HCT116 (cell line): ENCODE data around the gene LAMTOR1. TPM values are rescaled to one million over a fixed set of nuclear protein-coding genes. Genes with fewer than 3 reads are reported as not detected.

Experiments used
- ATAC-seq: fragments of 200-7000 bp; cut with Tn5 transposase; 2 replicates; pipeline ENCODE4 v1.9.1; 2020; ENCODE audit warnings: mild to moderate bottlenecking, moderate library complexity
- BruUV-seq: library from RNA; stranded (reverse); fragments of 400-500 nt; replicated peaks from 2 replicates; lab custom pipeline; 2021; lab: Mats Ljungman, UMichigan
- CTCF ChIA-PET: fragments of 300-600 bp; sonication (Branson Sonifier 250); formaldehyde crosslinking; loops from one replicate; lab custom pipeline; 2021; ENCODE audit warnings: antibody characterized with exemption; lab: Charles Lee
- POLR2A ChIA-PET: fragments of 300-600, 350-600 bp; sonication (Branson Sonifier 250); formaldehyde crosslinking; loops from one replicate; lab custom pipeline; 2021; ENCODE audit warnings: antibody characterized with exemption; lab: Charles Lee
- RAD21 ChIA-PET, 2 experiments: fragments of 300-600 bp; sonication (Branson Sonifier 250); formaldehyde crosslinking; loops; one replicate each; lab custom pipeline; 2023; ENCODE audit warnings: low total read pairs in 2 of 2; ENCODE audit not compliant: uncharacterized antibody in 2 of 2, unreplicated experiment in 2 of 2, low non-redundant PET in 1 of 2; lab: Charles Lee
- DNase-seq: peaks from one replicate; pipeline ENCODE4 v3.0.0-alpha.2; 2010; ENCODE audit warnings: low read depth, low spot score
- H2AFZ ChIP-seq: fragments of 200-600 bp; shearing (Covaris generic), sonication (generic); 2 replicates; pipeline ENCODE4 v1.6.1; 2017; ENCODE audit warnings: low read depth, mixed run types, mixed read lengths, antibody characterized with exemption, low read length; ENCODE audit not compliant: poor library complexity, severe bottlenecking
- H3K27ac ChIP-seq: 2 replicates; pipeline ENCODE4 v1.5.1; 2012; ENCODE audit warnings: low read depth, low read length
- H3K27me3 ChIP-seq: fragments of 200-600 bp; sonication (generic); 2 replicates; pipeline ENCODE4 v1.6.1; 2016; ENCODE audit warnings: mixed run types, low read length, mixed read lengths; ENCODE audit not compliant: insufficient read depth
- H3K36me3 ChIP-seq, 2 experiments: fragments of 200-500 bp in 1 of 2; fragments of 200-600 bp in 1 of 2; sonication (Bioruptor generic) in 1 of 2; sonication (generic) in 1 of 2; 2 replicates each; pipeline versions ENCODE4 v1.5.1 to v1.6.1; 2014 to 2016; ENCODE audit warnings: low read length in 2 of 2, inconsistent platforms in 1 of 2, mixed read lengths in 1 of 2, mixed run types in 1 of 2; ENCODE audit not compliant: insufficient read depth in 2 of 2, control insufficient read depth in 1 of 2
- H3K4me1 ChIP-seq, 2 experiments: fragments of 200-600 bp in 1 of 2; sonication (generic) in 1 of 2; 2 replicates each; pipeline versions ENCODE4 v1.5.1 to v1.6.1; 2012 to 2017; ENCODE audit warnings: low read length in 2 of 2, inconsistent platforms in 1 of 2, mild to moderate bottlenecking in 1 of 2, mixed read lengths in 1 of 2, mixed run types in 1 of 2, moderate library complexity in 1 of 2; ENCODE audit not compliant: insufficient read depth in 2 of 2, control insufficient read depth in 1 of 2
- H3K4me2 ChIP-seq: fragments of 200-600 bp; sonication (generic); 2 replicates; pipeline ENCODE4 v1.6.1; 2017; ENCODE audit warnings: mixed run types, low read length, mixed read lengths
- H3K4me3 ChIP-seq, 2 experiments: fragments of 200-600 bp in 1 of 2; sonication (generic) in 1 of 2; replicated peaks in 1 of 2; 2 replicates each; pipeline ENCODE4 v1.5.1; 2011 to 2016; ENCODE audit warnings: low read length in 2 of 2, control low read depth in 1 of 2, low read depth in 1 of 2, mild to moderate bottlenecking in 1 of 2, mixed read lengths in 1 of 2, mixed run types in 1 of 2
- H3K79me2 ChIP-seq: fragments of 200-600 bp; sonication (generic); 2 replicates; pipeline ENCODE4 v1.6.1; 2017; ENCODE audit warnings: mild to moderate bottlenecking, mixed run types, low read length, moderate library complexity, mixed read lengths; ENCODE audit not compliant: insufficient read depth
- H3K9ac ChIP-seq: fragments of 200-600 bp; sonication (generic); 2 replicates; pipeline ENCODE4 v1.6.1; 2016; ENCODE audit warnings: low read length, mixed read lengths
- H3K9me2 ChIP-seq: fragments of 200-600 bp; sonication (generic), shearing (Covaris generic); 2 replicates; pipeline ENCODE4 v1.6.1; 2017; ENCODE audit warnings: mixed run types, mild to moderate bottlenecking, moderate library complexity; ENCODE audit not compliant: insufficient read depth
- H3K9me3 ChIP-seq, 2 experiments: fragments of 200-500 bp in 1 of 2; fragments of 200-600 bp in 1 of 2; sonication (Bioruptor generic) in 1 of 2; sonication (generic) in 1 of 2; 2 replicates each; pipeline ENCODE4 v1.6.1; 2014 to 2017; ENCODE audit warnings: low read length in 2 of 2, mixed read lengths in 2 of 2, inconsistent platforms in 1 of 2, low read depth in 1 of 2, mild to moderate bottlenecking in 1 of 2, mixed run types in 1 of 2, moderate library complexity in 1 of 2; ENCODE audit not compliant: control insufficient read depth in 1 of 2, insufficient read depth in 1 of 2
- H4K20me1 ChIP-seq: fragments of 200-600 bp; sonication (generic), shearing (Covaris generic); 2 replicates; pipeline ENCODE4 v1.6.1; 2017; ENCODE audit warnings: mixed run types, mild to moderate bottlenecking, moderate library complexity; ENCODE audit not compliant: insufficient read depth
- CEBPB ChIP-seq: IDR thresholded peaks from 2 replicates; pipeline ENCODE4 v1.6.1; 2012; ENCODE audit warnings: low read depth
- EGR1 ChIP-seq: IDR thresholded peaks from 2 replicates; pipeline ENCODE4 v1.6.1; 2012; ENCODE audit warnings: low read depth
- ELF1 ChIP-seq: IDR thresholded peaks from 2 replicates; pipeline ENCODE4 v1.6.1; 2012; ENCODE audit warnings: low read depth, borderline replicate concordance
- EZH2 ChIP-seq: fragments of 200-600 bp; sonication (generic); IDR thresholded peaks from 2 replicates; pipeline ENCODE4 v1.6.1; 2017; ENCODE audit warnings: antibody characterized with exemption, mixed run types
- EZH2phosphoT487 ChIP-seq: fragments of 200-600 bp; IDR thresholded peaks from 2 replicates; pipeline ENCODE4 v1.6.1; 2018; ENCODE audit warnings: antibody characterized with exemption, borderline replicate concordance
- FOSL1 ChIP-seq: IDR thresholded peaks from 2 replicates; pipeline ENCODE4 v1.6.1; 2012; ENCODE audit warnings: low read depth
- JUND ChIP-seq: IDR thresholded peaks from 2 replicates; pipeline ENCODE4 v1.6.1; 2012
- POLR2A ChIP-seq: IDR thresholded peaks from 2 replicates; pipeline ENCODE4 v1.7.0; 2011; ENCODE audit warnings: borderline replicate concordance; ENCODE audit not compliant: insufficient read depth, insufficient read length; ENCODE audit errors: extremely low read depth
- RAD21 ChIP-seq: IDR thresholded peaks from 2 replicates; pipeline ENCODE4 v1.6.1; 2012; ENCODE audit warnings: low read depth, mild to moderate bottlenecking
- SIN3A ChIP-seq: IDR thresholded peaks from 2 replicates; pipeline ENCODE4 v1.6.1; 2012; ENCODE audit warnings: low read depth
- SP1 ChIP-seq: IDR thresholded peaks from 2 replicates; pipeline ENCODE4 v1.6.1; 2012; ENCODE audit warnings: low read depth
- SRF ChIP-seq: IDR thresholded peaks from 2 replicates; pipeline ENCODE4 v1.6.1; 2012; ENCODE audit warnings: low read depth
- YY1 ChIP-seq: IDR thresholded peaks from 2 replicates; pipeline ENCODE4 v1.6.1; 2011; ENCODE audit warnings: low read length, low read depth, moderate library complexity, mild to moderate bottlenecking; ENCODE audit not compliant: insufficient replicate concordance; ENCODE audit errors: extremely low read depth
- ZFX ChIP-seq: fragments of 450-650 bp; IDR thresholded peaks from 2 replicates; pipeline ENCODE4 v1.6.1; 2017
- ZNF274 ChIP-seq: fragments of 200-500 bp; sonication (Bioruptor generic); IDR thresholded peaks from 2 replicates; pipeline ENCODE4 v1.6.1; 2014; ENCODE audit warnings: mild to moderate bottlenecking, low read depth, low read length, inconsistent platforms
- intact Hi-C: fragments of 100-400 bp; cut with micrococcal nuclease; formaldehyde crosslinking; loops from 2 replicates; pipeline ENCODE4 v1.10.0; 2022
- total RNA-seq: library from RNA; stranded (reverse); gene quantifications from one replicate; pipeline ENCODE4 v1.2.1, GENCODE V29; 2021; ENCODE audit not compliant: unreplicated experiment
- TF ChIP-seq, protein P1 (sequence below), 3 experiments: fragments of 200-600 bp in 1 of 3; sonication (generic) in 1 of 3; IDR thresholded peaks in 2 of 3; conservative IDR thresholded peaks in 1 of 3; 2 replicates each; pipeline ENCODE4 v1.5.1; 2012 to 2017; ENCODE audit warnings: low read depth in 2 of 3, low read length in 2 of 3, antibody characterized with exemption in 1 of 3, borderline replicate concordance in 1 of 3, control low read depth in 1 of 3, mild to moderate bottlenecking in 1 of 3, mixed read lengths in 1 of 3, mixed run types in 1 of 3, moderate library complexity in 1 of 3; ENCODE audit not compliant: insufficient read depth in 1 of 3
- TF ChIP-seq, protein P2 (sequence below): IDR thresholded peaks from 2 replicates; pipeline ENCODE4 v1.6.1; 2012
- TF ChIP-seq, protein P3 (sequence below): IDR thresholded peaks from 2 replicates; pipeline ENCODE4 v1.6.1; 2012; ENCODE audit warnings: low read depth
- TF ChIP-seq, protein P4 (sequence below): IDR thresholded peaks from 2 replicates; pipeline ENCODE4 v1.6.1; 2011; ENCODE audit warnings: mild to moderate bottlenecking, low read length, moderate library complexity; ENCODE audit not compliant: insufficient replicate concordance; ENCODE audit errors: extremely low read depth
- TF ChIP-seq, protein P5 (sequence below): IDR thresholded peaks from 2 replicates; pipeline ENCODE4 v1.6.1; 2012

Gene LAMTOR1
- total RNA-seq, 1 experiment from 2014 or later, result 63.9 TPM

DNA sequence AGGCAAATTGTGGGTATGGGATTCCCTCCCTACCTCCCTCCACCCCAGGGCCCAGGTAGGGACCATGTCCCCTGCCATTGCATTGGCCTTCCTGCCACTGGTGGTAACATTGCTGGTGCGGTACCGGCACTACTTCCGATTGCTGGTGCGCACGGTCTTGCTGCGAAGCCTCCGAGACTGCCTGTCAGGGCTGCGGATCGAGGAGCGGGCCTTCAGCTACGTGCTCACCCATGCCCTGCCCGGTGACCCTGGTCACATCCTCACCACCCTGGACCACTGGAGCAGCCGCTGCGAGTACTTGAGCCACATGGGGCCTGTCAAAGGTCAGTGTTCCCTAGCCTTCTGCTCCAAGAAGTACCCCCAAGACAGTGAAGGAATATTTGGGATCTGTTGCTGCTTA, 2.8 kb upstream of the LAMTOR1 start, which contains the start of gene TOMT:
TSS of gene TOMT (plus strand) at position 37 of the 400 bp plus-strand sequence. CDS start at position 65, 28 bp downstream.
- Histone ChIP-seq H2AFZ (no peak within 1 kb of the TSS), H3K27ac (no peak within 1 kb of the TSS), H3K9me2 (no peaks in the 10 kb centered on the region), H3K4me2 (no peak within 1 kb of the TSS), H3K27me3 (no peaks in the 10 kb centered on the region), H3K79me2 (peaks cover 22% of the 10 kb centered on the region), H3K36me3 (no peaks in the 10 kb centered on the region), H3K9me3 (no peaks in the 10 kb centered on the region), H3K4me1 (peaks cover 11 to 18% of the 10 kb centered on the region in 2 experiments; a peak in 3 of 4 replicates), H4K20me1 (no peaks in the 10 kb centered on the region), H3K9ac (no peak within 1 kb of the TSS), H3K4me3 (no peak within 1 kb of the TSS)
- no TSS peak for BruUV-seq
- DNase-seq (no peak), ATAC-seq (no peak)
- ChIA-PET RAD21 (interaction anchor here in 1 of 2 experiments (0.6 kb wide), 1 partner anchor 21 kb away, joined by 5 read pairs; no protein-coding TSS in a partner anchor), POLR2A (no interaction called here), CTCF (no interaction called here)
- TF ChIP-seq JUND (no peak), EZH2 (no peak), YY1 (no peak), ELF1 (no peak), RAD21 (no peak), SRF (no peak), ZNF274 (no peak), FOSL1 (no peak), ZFX (no peak), POLR2A (no peak), SIN3A (no peak), SP1 (no peak), CEBPB (no peak), EGR1 (no peak), EZH2phosphoT487 (no peak)
- TF ChIP-seq, protein P1, sequence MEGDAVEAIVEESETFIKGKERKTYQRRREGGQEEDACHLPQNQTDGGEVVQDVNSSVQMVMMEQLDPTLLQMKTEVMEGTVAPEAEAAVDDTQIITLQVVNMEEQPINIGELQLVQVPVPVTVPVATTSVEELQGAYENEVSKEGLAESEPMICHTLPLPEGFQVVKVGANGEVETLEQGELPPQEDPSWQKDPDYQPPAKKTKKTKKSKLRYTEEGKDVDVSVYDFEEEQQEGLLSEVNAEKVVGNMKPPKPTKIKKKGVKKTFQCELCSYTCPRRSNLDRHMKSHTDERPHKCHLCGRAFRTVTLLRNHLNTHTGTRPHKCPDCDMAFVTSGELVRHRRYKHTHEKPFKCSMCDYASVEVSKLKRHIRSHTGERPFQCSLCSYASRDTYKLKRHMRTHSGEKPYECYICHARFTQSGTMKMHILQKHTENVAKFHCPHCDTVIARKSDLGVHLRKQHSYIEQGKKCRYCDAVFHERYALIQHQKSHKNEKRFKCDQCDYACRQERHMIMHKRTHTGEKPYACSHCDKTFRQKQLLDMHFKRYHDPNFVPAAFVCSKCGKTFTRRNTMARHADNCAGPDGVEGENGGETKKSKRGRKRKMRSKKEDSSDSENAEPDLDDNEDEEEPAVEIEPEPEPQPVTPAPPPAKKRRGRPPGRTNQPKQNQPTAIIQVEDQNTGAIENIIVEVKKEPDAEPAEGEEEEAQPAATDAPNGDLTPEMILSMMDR (IDR thresholded peaks at IDR 0.05 in 2 of 3, conservative IDR thresholded peaks at IDR 0.05 in 1 of 3; ENCODE audit: borderline replicate concordance in 1 of 3, insufficient read depth in 1 of 3, low read depth in 2 of 3, low read length in 2 of 3), result no peak
- TF ChIP-seq, protein P2, sequence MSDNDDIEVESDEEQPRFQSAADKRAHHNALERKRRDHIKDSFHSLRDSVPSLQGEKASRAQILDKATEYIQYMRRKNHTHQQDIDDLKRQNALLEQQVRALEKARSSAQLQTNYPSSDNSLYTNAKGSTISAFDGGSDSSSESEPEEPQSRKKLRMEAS, result no peak
- TF ChIP-seq, protein P3, sequence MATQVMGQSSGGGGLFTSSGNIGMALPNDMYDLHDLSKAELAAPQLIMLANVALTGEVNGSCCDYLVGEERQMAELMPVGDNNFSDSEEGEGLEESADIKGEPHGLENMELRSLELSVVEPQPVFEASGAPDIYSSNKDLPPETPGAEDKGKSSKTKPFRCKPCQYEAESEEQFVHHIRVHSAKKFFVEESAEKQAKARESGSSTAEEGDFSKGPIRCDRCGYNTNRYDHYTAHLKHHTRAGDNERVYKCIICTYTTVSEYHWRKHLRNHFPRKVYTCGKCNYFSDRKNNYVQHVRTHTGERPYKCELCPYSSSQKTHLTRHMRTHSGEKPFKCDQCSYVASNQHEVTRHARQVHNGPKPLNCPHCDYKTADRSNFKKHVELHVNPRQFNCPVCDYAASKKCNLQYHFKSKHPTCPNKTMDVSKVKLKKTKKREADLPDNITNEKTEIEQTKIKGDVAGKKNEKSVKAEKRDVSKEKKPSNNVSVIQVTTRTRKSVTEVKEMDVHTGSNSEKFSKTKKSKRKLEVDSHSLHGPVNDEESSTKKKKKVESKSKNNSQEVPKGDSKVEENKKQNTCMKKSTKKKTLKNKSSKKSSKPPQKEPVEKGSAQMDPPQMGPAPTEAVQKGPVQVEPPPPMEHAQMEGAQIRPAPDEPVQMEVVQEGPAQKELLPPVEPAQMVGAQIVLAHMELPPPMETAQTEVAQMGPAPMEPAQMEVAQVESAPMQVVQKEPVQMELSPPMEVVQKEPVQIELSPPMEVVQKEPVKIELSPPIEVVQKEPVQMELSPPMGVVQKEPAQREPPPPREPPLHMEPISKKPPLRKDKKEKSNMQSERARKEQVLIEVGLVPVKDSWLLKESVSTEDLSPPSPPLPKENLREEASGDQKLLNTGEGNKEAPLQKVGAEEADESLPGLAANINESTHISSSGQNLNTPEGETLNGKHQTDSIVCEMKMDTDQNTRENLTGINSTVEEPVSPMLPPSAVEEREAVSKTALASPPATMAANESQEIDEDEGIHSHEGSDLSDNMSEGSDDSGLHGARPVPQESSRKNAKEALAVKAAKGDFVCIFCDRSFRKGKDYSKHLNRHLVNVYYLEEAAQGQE, result no peak
- TF ChIP-seq, protein P4, sequence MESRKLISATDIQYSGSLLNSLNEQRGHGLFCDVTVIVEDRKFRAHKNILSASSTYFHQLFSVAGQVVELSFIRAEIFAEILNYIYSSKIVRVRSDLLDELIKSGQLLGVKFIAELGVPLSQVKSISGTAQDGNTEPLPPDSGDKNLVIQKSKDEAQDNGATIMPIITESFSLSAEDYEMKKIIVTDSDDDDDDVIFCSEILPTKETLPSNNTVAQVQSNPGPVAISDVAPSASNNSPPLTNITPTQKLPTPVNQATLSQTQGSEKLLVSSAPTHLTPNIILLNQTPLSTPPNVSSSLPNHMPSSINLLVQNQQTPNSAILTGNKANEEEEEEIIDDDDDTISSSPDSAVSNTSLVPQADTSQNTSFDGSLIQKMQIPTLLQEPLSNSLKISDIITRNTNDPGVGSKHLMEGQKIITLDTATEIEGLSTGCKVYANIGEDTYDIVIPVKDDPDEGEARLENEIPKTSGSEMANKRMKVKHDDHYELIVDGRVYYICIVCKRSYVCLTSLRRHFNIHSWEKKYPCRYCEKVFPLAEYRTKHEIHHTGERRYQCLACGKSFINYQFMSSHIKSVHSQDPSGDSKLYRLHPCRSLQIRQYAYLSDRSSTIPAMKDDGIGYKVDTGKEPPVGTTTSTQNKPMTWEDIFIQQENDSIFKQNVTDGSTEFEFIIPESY, result no peak
- TF ChIP-seq, protein P5, sequence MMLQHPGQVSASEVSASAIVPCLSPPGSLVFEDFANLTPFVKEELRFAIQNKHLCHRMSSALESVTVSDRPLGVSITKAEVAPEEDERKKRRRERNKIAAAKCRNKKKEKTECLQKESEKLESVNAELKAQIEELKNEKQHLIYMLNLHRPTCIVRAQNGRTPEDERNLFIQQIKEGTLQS, result no peak
- intact Hi-C loops, result no loop called here
